HAP-1 (cell line): Measurements from ENCODE around the gene RANBP10.

Experiments used
- DNase-seq, 2 experiments: peaks; one replicate each; pipeline ENCODE4 v3.0.0-alpha.2; 2016 to 2020; ENCODE audit warnings: low spot score in 2 of 2
- H3K27me3 ChIP-seq: fragments of 250-450 bp; sonication (Bioruptor Pico); 2 replicates; pipeline ENCODE4 v1.5.1; 2020; ENCODE audit warnings: low read depth, mild to moderate bottlenecking, moderate library complexity
- H3K36me3 ChIP-seq: fragments of 250-450 bp; sonication (Bioruptor Pico); replicated peaks from 2 replicates; pipeline ENCODE4 v1.5.1; 2020; ENCODE audit warnings: mild to moderate bottlenecking
- H3K4me1 ChIP-seq: fragments of 250-450 bp; sonication (Bioruptor Pico); 2 replicates; pipeline ENCODE4 v1.5.1; 2020; ENCODE audit warnings: mild to moderate bottlenecking
- H3K4me3 ChIP-seq: fragments of 250-450 bp; sonication (Bioruptor Pico); 2 replicates; pipeline ENCODE4 v1.5.1; 2020; ENCODE audit warnings: mild to moderate bottlenecking, moderate library complexity
- H3K9me3 ChIP-seq: fragments of 250-450 bp; sonication (Bioruptor Pico); 2 replicates; pipeline ENCODE4 v1.5.1; 2020; ENCODE audit warnings: mild to moderate bottlenecking, moderate library complexity
- in situ Hi-C: fragments of 300-500 bp; cut with MboI; formaldehyde crosslinking; loops from 3 replicates; pipeline ENCODE4 v1.14.3; 2020; ENCODE audit warnings: low sequenced_read_pairs, inconsistent platforms, mixed read lengths

The RANBP10 gene

DNA sequence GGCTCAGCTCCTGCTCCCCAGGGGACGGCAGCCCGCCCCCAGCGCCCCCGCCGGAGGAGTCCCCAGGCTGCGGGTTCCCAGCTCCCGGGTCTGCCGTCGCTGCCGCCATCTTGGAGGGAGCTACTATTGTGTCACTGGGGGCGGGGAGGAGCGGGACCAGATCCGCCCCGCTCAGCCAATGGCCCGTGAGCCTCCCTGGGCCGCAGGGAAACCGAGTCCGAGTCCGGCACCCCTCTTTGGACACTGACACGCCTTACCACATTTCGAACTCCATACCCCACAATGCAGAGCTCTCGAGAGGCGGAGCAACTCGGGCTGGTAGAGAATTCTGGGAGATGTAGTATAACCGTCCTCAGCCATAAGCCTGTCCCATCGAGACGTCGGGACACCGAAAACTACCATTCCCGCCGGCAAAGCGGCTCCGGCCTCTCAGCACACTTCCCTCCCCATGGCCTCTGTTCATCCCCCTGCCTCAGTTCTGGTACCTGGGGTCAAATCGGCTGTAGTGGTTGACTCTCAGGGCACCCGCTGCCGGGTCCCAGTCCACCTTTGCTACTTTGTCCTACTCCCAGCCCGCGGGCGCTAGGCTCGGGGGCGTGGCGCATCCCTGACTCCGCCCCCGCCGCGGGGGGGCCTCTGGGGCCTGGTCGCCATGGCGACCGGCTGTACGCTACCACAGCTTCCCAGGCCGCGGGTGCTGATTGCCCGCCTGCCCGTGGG lies at the start of gene RANBP10, which contains the start of gene TSNAXIP1:
TSS of gene RANBP10 (minus strand) at position 133 of the 720 bp plus-strand sequence. CDS start at position 109, 24 bp downstream.
TSS of gene TSNAXIP1 (plus strand) at position 462 of the 720 bp plus-strand sequence. CDS start 261 bp downstream, outside the sequence.
- peaks cover 8% of the 10 kb centered on the region for H3K4me1 ChIP-seq
- H3K4me3 ChIP-seq = peak within 1 kb of the TSS; percentile 97
- DNase-seq = peak; percentile 98 to 100
- H3K27me3 ChIP-seq = no peaks in the 10 kb centered on the region
- H3K9me3 ChIP-seq = no peaks in the 10 kb centered on the region
- in situ Hi-C loops = no loop called here
- H3K36me3 ChIP-seq = peaks cover 10% of the 10 kb centered on the region; the same call in 1 of the 2 replicates

DNA sequence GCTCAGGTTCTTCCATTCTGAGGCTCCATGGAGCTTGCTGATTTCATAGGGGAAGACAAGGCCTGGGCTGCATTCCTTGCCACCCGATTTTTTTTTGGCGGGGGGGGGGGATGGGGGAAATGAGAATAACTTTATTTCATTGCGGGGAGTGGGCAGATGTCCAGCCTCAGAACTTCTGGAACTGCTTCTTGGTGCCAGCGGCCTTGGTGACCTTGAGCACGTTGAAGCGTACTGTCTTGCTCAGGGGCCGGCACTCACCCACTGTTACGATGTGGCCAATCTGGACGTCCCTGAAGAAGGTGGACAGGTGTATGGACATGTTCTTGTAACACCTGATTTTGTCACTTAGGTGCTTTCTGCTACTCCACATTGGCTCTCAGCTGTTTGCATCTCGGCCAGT lies 49.4 kb upstream of the RANBP10 start:
- DNase-seq = no peak
- Histone ChIP-seq H3K27me3 (no peaks in the 10 kb centered on the region), H3K36me3 (peaks cover 35% of the 10 kb centered on the region), H3K4me1 (no peaks in the 10 kb centered on the region), H3K4me3 (no peak overlapping the region), H3K9me3 (no peaks in the 10 kb centered on the region)
- in situ Hi-C loops = no loop called here

DNA sequence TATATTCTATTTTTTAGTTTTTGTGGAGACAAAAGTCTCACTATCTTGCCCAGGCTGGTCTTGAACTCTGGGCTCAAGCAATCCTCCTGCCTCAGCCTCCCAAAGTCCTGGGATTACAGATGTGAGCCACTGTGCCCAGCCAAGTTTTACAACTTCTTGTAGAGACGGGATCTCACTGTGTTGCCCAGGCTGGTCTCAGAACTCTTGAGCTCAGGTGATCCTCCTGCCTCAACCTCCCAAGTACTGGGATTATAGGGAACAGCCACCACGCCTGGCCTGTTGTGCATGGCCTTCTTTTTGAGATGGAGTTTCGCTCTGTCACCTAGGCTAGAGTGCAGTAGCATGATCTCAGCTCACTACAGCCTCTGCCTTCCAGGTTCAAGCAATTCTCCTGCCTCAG lies 47.3 kb upstream of the RANBP10 start:
- peaks cover 42% of the 10 kb centered on the region for H3K36me3 ChIP-seq
- in situ Hi-C loops = no loop called here

DNA sequence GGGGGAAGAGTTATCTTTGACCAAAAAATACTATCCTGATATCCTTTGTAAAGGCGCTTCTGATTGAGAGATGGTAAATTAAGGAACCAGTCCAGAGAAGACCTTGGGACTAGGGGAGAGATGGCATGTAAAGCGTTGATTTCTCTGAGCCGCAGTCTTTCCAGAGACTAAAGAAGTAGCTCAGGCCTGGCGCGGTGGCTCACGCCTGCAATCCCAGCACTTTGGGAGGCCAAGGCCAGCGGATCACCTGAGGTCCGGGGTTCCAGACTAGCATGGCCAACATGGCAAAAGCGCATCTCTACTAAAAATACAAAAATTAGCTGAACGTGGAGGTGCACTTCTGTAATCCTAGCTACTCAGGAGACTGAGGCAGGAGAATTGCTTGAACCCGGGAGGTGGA lies 41.8 kb upstream of the RANBP10 start:
- Histone ChIP-seq H3K4me1 (peaks cover 36% of the 10 kb centered on the region), H3K4me3 (peak overlapping the region; percentile 98), H3K9me3 (no peaks in the 10 kb centered on the region), H3K27me3 (no peaks in the 10 kb centered on the region), H3K36me3 (peaks cover 40% of the 10 kb centered on the region)
- no peak for DNase-seq
- in situ Hi-C loops = no loop called here

More for the DNA sequence above, 47.3 kb upstream of the RANBP10 start:
- Histone ChIP-seq H3K4me3 (no peak overlapping the region), H3K4me1 (0 out of 2 replicates have a peak, but pooled peaks cover 3% of the 10 kb centered on the region), H3K27me3 (no peaks in the 10 kb centered on the region), H3K9me3 (no peaks in the 10 kb centered on the region)
- no peak for DNase-seq

DNA sequence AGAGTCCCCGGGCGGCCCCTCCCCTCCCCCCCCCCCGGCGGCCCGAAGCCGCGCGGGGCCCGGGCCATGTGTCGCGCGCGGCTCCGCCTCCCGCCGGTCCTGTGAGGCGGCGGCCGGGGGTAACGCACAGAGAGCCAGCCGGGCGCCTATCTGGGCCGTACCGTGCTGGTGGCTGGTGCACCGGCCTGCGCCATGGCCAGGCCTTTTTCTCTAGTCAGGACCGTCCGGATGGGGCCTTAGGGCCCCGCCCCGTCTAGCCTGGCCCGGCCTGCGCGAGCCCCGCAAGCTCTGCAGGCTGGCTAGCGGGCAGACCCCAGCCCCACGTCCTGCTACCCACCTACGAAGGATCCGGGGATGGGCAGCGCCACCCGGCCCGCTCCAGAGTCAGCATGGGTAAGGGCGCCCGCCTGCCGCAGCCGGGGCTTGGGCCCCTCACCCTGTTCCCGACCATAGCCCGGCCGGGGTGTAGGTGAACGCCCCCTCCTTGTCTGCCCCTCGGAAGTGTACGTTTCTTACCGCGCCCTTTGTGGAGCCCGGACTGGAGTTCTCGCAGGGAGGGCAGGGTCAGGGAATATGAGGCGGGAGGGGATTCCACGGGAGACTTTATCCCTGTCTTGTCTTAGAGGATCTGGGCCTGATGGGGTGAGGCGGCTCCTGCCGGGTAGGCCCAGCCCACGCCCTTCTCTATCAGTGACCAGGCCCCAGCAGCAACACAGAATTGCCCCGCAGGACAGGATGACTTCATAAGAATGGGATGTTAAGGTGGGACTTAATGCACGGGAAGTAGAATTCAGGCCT lies 40.9 kb upstream of the RANBP10 start, which contains the start of gene CENPT:
TSS of gene CENPT (minus strand) at position 630 of the 798 bp plus-strand sequence. CDS start 13,834 bp downstream, outside the sequence.
- DNase-seq = peak; percentile 20 to 38

DNA sequence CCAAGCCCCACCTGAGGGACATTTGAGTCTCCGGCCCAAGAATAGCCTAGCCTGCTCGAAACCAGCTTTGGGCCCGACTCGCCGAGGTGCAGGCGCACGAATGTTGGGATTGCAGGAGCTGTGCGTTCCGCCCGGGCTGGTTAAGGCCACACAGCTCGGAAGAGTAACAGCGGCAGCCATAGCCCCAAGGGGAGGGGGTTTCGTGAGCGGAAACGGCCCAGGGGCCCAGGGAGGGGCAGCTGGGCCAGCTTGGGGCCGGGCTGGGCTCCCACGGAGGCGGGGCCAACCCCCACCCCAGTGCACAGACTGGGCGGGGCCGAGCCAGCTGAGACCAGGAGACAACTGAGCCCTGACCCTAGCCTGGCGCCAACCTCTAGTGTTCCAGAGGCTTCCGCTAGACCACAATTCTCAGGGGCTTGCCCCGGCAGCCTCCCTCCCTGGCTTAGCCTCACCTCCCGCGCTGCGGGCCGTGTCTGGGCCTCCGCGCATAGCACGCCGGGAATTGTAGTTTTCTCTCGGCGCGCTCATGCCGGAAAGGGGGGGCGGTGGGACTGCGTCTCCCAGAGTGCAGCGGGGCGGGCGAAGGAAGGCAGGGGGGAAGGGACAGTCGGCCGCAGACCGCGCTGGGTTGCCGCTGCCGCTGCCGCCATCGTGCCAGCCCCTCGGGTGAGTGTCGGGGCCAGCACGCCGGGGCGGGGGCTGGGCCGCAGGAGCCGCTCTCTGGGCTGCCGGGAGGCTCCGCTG lies 40.1 kb upstream of the RANBP10 start, which contains the start of gene NUTF2:
TSS of gene NUTF2 (plus strand) at position 614 of the 744 bp plus-strand sequence. CDS start 18,198 bp downstream, outside the sequence.
- peak within 1 kb of the TSS; percentile 98 for H3K4me3 ChIP-seq
- in situ Hi-C loops = no loop called here
- H3K27me3 ChIP-seq = no peaks in the 10 kb centered on the region
- peaks cover 32% of the 10 kb centered on the region for H3K36me3 ChIP-seq
- DNase-seq = peak; percentile 95 to 98
- H3K9me3 ChIP-seq = no peaks in the 10 kb centered on the region
- H3K4me1 ChIP-seq = peaks cover 37% of the 10 kb centered on the region

More for the DNA sequence above, 40.9 kb upstream of the RANBP10 start, which contains the start of gene CENPT:
- in situ Hi-C loops = no loop called here
- Histone ChIP-seq H3K9me3 (no peaks in the 10 kb centered on the region), H3K4me3 (peak within 1 kb of the TSS; percentile 98), H3K36me3 (peaks cover 35% of the 10 kb centered on the region), H3K4me1 (peaks cover 36% of the 10 kb centered on the region), H3K27me3 (no peaks in the 10 kb centered on the region)

DNA sequence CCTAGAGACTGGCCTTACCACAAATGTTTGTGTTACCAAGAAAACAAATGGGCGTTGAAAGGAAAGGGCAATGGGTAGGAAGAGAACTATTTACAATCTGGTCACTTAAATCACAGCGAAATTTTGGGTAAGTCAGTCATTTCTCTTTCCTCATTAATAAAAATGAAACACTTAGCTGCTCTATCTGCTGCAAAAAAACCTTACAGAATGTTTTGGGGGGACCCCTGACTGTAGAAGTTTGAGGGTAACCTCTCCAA lies 39.6 kb upstream of the RANBP10 start:
- DNase-seq = no peak
- no peaks in the 10 kb centered on the region for H3K27me3 ChIP-seq
- peaks cover 42% of the 10 kb centered on the region for H3K4me1 ChIP-seq
- no peaks in the 10 kb centered on the region for H3K9me3 ChIP-seq
- H3K4me3 ChIP-seq = peak overlapping the region; percentile 98
- H3K36me3 ChIP-seq = peaks cover 30% of the 10 kb centered on the region
- in situ Hi-C loops = no loop called here

DNA sequence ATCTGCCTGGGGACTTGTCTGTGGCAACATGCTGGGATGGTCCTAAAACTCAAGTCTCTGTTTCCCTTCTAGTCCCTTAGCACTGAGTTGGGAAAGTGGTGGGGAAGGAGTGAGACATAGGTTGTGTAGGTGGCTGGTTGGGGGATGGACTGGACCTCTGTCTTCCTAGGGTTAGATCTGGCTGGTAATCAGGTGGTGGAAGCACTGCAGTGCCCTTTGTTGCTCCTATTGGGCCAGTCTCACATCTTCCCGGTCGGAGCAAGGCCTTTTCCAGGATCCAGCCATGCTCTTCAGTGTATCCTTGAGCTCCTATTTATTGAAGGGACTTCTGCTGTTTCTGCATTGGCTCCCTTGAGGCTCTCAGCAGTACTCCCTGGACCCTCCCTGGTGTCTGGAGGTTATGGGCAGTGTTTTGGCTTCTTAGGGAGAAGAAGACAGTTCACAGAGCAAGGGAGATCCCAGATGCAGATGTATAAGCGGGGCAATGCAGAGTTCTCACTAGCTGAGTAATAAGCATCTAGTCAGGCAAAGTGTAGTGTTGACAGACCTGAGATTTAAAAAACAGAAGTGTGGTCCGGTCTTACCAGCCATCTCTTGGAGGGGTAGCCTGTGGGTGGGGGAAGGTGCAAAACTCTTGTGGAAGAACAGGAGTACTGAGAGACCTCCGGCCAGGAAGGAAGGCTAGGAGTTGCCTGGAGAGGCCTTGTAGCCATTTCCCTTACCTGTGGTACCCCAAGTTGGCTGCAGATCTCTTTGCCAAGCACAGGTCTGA lies 39.1 kb upstream of the RANBP10 start:
- Histone ChIP-seq H3K4me3 (peak overlapping the region; percentile 98), H3K36me3 (peaks cover 27% of the 10 kb centered on the region), H3K27me3 (no peaks in the 10 kb centered on the region), H3K9me3 (no peaks in the 10 kb centered on the region), H3K4me1 (peaks cover 45% of the 10 kb centered on the region)
- in situ Hi-C loops = no loop called here
- DNase-seq = peak in 1 of 2 experiments; percentile 18

DNA sequence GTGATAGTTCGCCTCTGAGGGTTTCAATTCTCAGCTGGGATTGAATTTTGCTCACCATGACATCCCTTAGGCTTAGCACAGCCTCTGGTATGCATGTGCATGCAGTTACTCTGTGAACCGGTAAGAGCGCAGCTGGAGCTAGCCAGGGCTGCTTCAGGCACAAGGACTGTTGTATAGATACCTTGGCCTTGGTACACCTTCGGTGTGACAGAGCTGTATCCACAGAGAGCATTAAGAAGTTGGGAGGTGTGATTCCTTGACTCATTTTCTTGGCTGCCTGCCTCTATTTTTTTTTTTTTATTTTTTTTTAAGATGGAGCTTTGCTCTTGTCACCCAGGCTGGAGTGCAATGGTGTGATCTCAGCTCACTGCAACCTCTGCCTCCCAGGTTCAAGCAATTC lies 38.1 kb upstream of the RANBP10 start:
- Histone ChIP-seq H3K4me3 (peak overlapping the region; percentile 89; the same call in 1 of the 2 replicates), H3K27me3 (no peaks in the 10 kb centered on the region), H3K4me1 (peaks cover 47% of the 10 kb centered on the region), H3K36me3 (peaks cover 21% of the 10 kb centered on the region), H3K9me3 (no peaks in the 10 kb centered on the region)
- in situ Hi-C loops = no loop called here
- DNase-seq = peak; percentile 8 to 47

DNA sequence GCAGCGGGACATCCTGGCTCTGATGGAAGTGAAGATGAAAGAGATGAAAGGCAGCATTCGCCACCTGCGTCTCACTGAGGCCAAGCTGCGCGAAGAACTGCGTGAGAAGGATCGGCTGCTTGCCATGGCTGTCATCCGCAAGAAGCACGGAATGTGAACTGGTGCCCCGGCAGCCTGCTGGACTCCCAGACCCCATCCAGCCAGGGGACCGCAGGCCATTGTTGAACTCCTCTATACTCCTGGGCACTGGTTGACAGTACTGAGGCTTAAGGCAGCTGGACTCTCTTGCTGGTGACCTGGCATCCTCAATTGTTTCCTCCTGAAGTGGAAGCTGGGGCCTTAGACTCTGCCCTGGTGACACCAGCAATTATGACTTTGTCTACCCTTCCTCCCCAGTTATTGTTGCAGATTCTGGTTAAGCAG lies 37.0 kb upstream of the RANBP10 start:
- H3K4me3 ChIP-seq = peak overlapping the region; percentile 89
- H3K9me3 ChIP-seq = no peaks in the 10 kb centered on the region
- H3K27me3 ChIP-seq = no peaks in the 10 kb centered on the region
- DNase-seq = peak in 1 of 2 experiments; percentile 6
- H3K36me3 ChIP-seq = peaks cover 11% of the 10 kb centered on the region; the same call in 1 of the 2 replicates
- in situ Hi-C loops = no loop called here
- H3K4me1 ChIP-seq = peaks cover 44% of the 10 kb centered on the region

DNA sequence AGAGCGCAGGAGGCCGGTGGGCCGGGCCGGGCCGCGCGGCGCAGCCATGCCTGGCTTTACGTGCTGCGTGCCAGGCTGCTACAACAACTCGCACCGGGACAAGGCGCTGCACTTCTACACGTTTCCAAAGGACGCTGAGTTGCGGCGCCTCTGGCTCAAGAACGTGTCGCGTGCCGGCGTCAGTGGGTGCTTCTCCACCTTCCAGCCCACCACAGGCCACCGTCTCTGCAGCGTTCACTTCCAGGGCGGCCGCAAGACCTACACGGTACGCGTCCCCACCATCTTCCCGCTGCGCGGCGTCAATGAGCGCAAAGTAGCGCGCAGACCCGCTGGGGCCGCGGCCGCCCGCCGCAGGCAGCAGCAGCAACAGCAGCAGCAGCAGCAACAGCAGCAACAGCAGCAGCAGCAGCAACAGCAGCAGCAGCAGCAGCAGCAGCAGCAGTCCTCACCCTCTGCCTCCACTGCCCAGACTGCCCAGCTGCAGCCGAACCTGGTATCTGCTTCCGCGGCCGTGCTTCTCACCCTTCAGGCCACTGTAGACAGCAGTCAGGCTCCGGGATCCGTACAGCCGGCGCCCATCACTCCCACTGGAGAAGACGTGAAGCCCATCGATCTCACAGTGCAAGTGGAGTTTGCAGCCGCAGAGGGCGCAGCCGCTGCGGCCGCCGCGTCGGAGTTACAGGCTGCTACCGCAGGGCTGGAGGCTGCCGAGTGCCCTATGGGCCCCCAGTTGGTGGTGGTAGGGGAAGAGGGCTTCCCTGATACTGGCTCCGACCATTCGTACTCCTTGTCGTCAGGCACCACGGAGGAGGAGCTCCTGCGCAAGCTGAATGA lies 36.4 kb upstream of the RANBP10 start:
- Histone ChIP-seq H3K36me3 (peaks cover 11% of the 10 kb centered on the region; the same call in 1 of the 2 replicates), H3K9me3 (no peaks in the 10 kb centered on the region), H3K4me1 (peaks cover 38% of the 10 kb centered on the region), H3K4me3 (peak overlapping the region; percentile 89), H3K27me3 (no peaks in the 10 kb centered on the region)
- in situ Hi-C loops = no loop called here
- DNase-seq = peak; percentile 39 to 73
